ENCODE measurements around the gene ZDHHC11B. TPM values are rescaled to one million over a fixed set of nuclear protein-coding genes. Genes with fewer than 3 reads are reported as not detected.
"Not testable (repeated sequence)": the region's sequence is repeated elsewhere in the genome, so short reads cannot be mapped to it uniquely, and the experiment has no call there.

The ZDHHC11B gene, protein sequence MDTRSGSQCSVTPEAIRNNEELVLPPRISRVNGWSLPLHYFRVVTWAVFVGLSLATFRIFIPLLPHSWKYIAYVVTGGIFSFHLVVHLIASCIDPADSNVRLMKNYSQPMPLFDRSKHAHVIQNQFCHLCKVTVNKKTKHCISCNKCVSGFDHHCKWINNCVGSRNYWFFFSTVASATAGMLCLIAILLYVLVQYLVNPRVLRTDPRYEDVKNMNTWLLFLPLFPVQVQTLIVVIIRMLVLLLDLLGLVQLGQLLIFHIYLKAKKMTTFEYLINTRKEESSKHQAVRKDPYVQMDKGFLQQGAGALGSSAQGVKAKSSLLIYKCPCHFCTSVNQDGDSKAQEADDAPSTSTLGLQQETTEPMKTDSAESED
- not detected in 2 replicates for total RNA-seq
- polyA plus RNA-seq (2012), result not detected

DNA sequence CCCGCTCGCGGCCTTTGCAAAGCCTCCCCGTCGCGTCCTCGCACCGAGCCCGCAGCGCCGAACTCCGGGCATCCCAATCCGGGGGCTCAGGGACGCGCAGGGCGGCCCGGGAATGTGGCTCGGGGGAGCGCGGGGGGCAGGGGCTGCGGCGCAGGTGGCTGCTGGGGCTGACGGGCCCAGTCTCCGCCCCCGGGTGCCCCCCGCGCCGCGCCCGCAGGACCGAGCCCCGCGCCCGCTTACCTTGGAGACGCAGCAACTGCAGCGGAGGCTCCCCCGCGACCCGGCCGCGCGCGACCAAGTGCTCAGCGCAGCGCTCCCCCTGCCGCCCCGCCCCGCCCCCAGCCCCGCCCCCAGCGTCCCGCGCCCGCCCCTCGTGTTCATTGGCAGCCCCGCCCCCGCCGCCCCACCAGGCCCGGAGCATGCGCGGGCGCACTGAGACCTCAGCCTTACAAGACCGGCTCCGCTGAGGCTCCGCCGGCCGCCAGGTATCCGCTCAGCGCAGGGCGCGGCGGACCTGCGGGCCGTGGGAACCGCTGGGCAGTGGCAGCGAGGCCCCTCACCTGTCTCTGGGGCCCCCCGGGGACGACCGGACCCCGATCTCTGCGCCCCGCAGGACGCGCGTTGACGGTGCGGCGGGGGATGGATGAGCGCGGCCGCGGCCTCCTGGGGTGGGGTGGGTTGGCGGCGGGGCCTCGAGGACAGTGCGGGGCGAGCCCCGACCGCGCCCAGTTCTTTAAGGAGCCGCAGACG lies at the start of gene ZDHHC11B:
ZDHHC11B (minus strand) TSS at position 302 of the 750 bp plus-strand sequence. CDS start 17,810 bp downstream, outside the sequence.
- not testable (repeated sequence) for DNase-seq (ENCODE audit: low read depth)

DNA sequence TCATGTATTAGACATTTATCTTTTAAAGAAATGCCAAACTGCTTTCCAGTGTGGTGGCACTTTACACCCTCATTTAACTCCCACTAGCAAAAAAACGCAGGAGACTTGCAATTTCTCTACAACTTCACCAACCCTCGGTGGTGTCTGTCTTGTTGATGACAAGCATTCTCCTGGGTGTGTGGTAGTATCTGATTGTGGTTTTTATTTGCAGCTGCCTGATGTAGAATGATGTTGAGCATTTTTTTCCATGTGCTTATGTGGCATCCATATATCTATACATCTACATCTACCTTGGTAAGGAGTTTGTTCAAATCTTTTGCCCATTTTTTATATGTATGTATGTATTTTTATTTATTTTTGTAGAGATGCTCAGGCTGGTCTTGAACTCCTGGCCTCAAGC lies 49.5 kb upstream of the ZDHHC11B start:
- DNase-seq (ENCODE audit: low read depth), result not testable (repeated sequence)

GRCh38 chr5:828194-828593 lies 43.7 kb upstream of the ZDHHC11B start:
- not testable (repeated sequence) for DNase-seq (ENCODE audit: low read depth)

DNA sequence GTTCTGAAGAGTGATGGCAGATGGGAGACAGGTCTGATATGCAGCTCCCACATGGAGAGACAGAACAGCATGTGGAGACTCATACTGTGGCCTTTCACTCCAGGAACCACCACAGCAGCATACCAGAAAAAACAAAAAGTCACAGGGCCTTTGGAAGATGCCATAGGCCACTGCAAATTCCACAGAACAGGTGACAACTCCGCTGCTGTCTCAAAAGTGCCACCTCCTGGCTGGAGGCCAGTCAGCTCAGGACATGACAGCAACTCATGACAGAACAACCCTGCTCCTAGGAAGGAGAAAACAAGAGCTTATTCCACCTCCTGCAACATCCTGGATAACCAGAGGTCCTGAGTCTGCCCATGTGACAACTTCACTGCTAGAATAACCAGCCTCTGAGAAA lies 41.0 kb upstream of the ZDHHC11B start:
- DNase-seq (ENCODE audit: low read depth), result not testable (repeated sequence)

- no peak for DNase-seq (ENCODE audit: low read depth)
Observed at GRCh38 chr5:821504-821903, 37.0 kb upstream of the ZDHHC11B start.

DNA sequence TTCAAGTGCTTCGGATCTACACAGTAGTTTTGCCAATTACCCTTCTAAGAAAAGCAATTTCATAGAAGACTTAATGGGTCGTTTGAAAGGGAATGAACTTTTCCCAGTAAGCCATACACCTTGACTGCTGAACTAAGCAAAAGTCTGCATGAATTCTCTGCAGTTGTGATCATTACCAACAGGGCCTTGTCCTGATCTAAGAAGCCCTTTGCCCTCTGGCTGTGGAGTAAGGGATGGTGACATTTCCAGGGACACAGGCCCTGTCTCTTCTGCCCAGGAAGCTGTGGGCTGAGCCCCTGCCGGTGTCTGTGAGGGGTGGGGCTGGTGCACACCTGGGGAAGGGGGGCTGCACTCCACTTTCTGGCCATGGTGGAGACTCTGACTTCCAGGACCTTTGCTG lies 35.7 kb upstream of the ZDHHC11B start:
- no peak for DNase-seq (ENCODE audit: low read depth)

- no peak for DNase-seq (ENCODE audit: low read depth)
Observed at GRCh38 chr5:819078-819477, 34.5 kb upstream of the ZDHHC11B start.

GRCh38 chr5:816176-816575 lies 31.6 kb upstream of the ZDHHC11B start:
- DNase-seq (ENCODE audit: low read depth), result no peak

DNA sequence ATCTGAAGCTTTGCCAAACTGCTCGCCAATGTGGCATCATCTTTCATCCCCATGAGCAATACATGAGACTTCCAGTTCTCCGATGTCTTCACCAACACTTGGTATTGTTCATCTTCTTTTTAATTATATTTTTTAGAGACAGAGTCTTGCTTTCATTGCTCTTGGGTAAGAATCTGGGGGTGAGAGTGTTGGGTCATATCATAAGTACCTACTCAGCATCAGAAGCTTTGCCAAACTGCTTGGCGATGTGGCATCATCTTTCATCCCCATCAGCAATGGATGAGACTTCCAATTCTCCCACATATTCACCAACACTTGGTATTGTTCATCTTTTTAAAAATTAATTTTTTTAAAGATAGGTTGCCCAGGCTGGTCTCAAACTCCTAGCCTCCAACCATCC lies 30.9 kb upstream of the ZDHHC11B start:
- DNase-seq (ENCODE audit: low read depth), result no peak

DNA sequence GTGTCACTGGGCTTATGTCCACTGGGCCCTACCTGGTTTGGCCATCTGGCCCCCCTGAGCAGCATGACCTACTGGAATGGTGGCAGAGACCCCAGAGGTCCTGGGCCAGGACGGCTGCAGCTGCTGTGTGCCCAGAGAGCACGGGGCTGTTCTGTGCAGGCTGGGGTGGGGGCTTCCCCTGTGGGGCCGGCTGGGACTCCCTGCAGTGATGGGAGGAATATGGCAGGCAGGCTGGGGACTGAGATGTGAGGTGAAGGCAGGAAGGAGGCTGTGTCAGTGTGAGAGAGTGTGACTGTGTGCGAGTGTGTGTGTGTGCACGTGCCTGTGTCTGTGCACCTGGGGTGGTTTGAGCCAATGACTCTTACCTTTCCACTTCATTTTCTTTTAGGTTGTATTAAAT lies 29.0 kb upstream of the ZDHHC11B start:
- DNase-seq (ENCODE audit: low read depth), result not testable (repeated sequence)

GRCh38 chr5:811384-811783 lies 26.9 kb upstream of the ZDHHC11B start:
- not testable (repeated sequence) for DNase-seq (ENCODE audit: low read depth)

GRCh38 chr5:807719-808514 lies 23.4 kb upstream of the ZDHHC11B start:
- DNase-seq (ENCODE audit: low read depth), result not testable (repeated sequence)

GRCh38 chr5:801472-801871 lies 16.9 kb upstream of the ZDHHC11B start:
- no peak for DNase-seq (ENCODE audit: low read depth)

DNA sequence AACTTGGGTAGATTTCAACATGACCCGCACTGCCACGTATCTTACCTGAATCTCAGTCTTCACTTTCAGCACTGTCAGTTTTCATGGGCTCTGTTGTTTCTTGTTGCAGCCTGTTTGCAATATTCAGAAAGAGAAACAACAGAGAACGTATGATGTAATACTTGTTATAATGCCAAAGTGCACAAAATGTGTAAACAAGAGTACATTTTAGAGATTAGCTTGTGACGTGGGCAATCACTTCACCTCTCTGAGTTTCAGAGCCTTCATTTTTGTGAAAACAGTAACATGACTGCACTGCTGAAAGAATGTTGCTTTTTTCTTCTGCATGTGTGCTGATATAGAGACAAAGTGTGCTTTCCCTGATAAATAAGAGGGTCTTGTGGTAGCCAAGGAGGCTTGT lies 16.5 kb upstream of the ZDHHC11B start:
- DNase-seq (ENCODE audit: low read depth), result not testable (repeated sequence)

GRCh38 chr5:798505-799138 lies 14.1 kb upstream of the ZDHHC11B start:
- not testable (repeated sequence) for DNase-seq (ENCODE audit: low read depth)

DNA sequence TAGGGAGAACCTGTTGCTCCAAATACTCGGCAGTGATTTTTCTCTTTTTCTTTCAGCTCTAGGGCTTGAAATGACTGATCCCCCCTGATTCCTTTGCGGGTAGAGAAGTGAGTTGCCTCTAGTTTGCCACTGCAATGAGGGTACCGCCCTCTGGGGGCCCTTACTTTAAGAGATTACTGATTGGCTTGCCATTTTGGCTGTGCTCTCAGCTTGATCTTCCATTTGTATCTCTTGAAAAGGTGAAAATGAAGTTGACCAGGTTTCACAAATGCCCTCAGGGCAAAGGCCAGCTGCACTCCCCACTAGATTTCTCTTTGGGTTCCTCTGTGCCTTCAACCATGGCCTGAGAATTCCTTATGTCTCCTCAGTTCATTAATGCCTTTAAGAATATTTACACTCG lies 13.5 kb upstream of the ZDHHC11B start:
- DNase-seq (ENCODE audit: low read depth), result not testable (repeated sequence)

GRCh38 chr5:795873-796272 lies 11.3 kb upstream of the ZDHHC11B start:
- DNase-seq (ENCODE audit: low read depth), result not testable (repeated sequence)

- DNase-seq (ENCODE audit: low read depth), result not testable (repeated sequence)
Observed at GRCh38 chr5:794948-795347, 10.4 kb upstream of the ZDHHC11B start.

GRCh38 chr5:788703-789102 lies 4.2 kb upstream of the ZDHHC11B start:
- not testable (repeated sequence) for DNase-seq (ENCODE audit: low read depth)

DNA sequence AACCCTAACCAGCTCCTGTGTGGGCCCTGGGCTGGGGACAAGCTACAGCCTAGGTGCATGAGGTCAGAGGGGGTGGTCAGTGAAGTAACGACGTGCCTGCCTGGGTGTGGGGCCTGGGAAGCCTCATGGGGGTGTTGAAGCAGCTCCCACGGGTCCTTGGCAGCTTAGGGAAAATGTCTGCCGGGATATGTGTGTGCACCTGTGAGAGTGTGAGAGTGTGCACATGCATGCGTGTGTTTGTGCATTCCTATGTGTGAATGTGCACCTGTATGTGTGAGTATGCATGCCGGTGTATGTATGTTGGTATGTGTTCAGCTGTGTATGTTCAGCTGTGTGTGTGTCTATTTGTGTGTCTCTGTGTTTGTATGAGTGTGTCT lies 3.3 kb upstream of the ZDHHC11B start:
- DNase-seq (ENCODE audit: low read depth), result not testable (repeated sequence)
